CD14-positive monocyte (primary cell): Measurements from ENCODE around the gene VPS16. TPM values are rescaled to one million over a fixed set of nuclear protein-coding genes. Genes with fewer than 3 reads are reported as not detected.

Experiments used
- DNase-seq, 3 donors: peaks; one replicate each; pipeline ENCODE4 v3.0.0-alpha.2; 2011 to 2022
- H2AFZ ChIP-seq: 2 replicates; pipeline ENCODE4 v1.6.0; 2012; ENCODE audit warnings: mild to moderate bottlenecking, low read depth, low read length, inconsistent platforms; ENCODE audit not compliant: insufficient read depth, poor library complexity, severe bottlenecking
- H3K27ac ChIP-seq, 2 donors: 1 replicate in 1 of 2; 2 replicates in 1 of 2; pipeline ENCODE4 v1.5.1; 2012 to 2013; ENCODE audit warnings: low read length in 2 of 2, control low read depth in 1 of 2, inconsistent platforms in 1 of 2, low read depth in 1 of 2, mild to moderate bottlenecking in 1 of 2
- H3K27me3 ChIP-seq, 2 donors: one replicate each; pipeline versions ENCODE4 v1.6.0 to v1.6.1; 2011 to 2013; ENCODE audit warnings: low read length in 2 of 2; ENCODE audit not compliant: control insufficient read depth in 2 of 2, insufficient read depth in 2 of 2
- H3K36me3 ChIP-seq, 2 donors: replicated peaks in 1 of 2; 1 replicate in 1 of 2; 2 replicates in 1 of 2; pipeline versions ENCODE4 v1.5.1 to v1.6.1; 2012 to 2013; ENCODE audit warnings: low read length in 2 of 2, control low read depth in 1 of 2, inconsistent platforms in 1 of 2, mild to moderate bottlenecking in 1 of 2; ENCODE audit not compliant: insufficient read depth in 2 of 2, control insufficient read depth in 1 of 2
- H3K4me1 ChIP-seq, 2 donors: 1 replicate in 1 of 2; 2 replicates in 1 of 2; pipeline versions ENCODE4 v1.5.1 to v1.6.1; 2012 to 2013; ENCODE audit warnings: low read length in 2 of 2, control low read depth in 1 of 2, inconsistent platforms in 1 of 2, mild to moderate bottlenecking in 1 of 2, moderate library complexity in 1 of 2; ENCODE audit not compliant: insufficient read depth in 2 of 2, control insufficient read depth in 1 of 2
- H3K4me2 ChIP-seq: replicated peaks from 2 replicates; pipeline ENCODE3; 2012; ENCODE audit warnings: low read length, moderate library complexity, mild to moderate bottlenecking; ENCODE audit not compliant: poor library complexity, severe bottlenecking; ENCODE audit errors: extremely low read depth
- H3K4me3 ChIP-seq, 3 experiments: fragments of 200-600 bp in 1 of 3; sonication (generic) in 1 of 3; replicated peaks in 1 of 3; 1 replicate in 2 of 3; 2 replicates in 1 of 3; pipeline ENCODE4 v1.5.1; 2011 to 2013; ENCODE audit warnings: low read length in 3 of 3, mild to moderate bottlenecking in 3 of 3, control low read depth in 2 of 3, low read depth in 2 of 3, inconsistent platforms in 1 of 3, moderate library complexity in 1 of 3
- H3K79me2 ChIP-seq: 2 replicates; pipeline ENCODE4 v1.6.0; 2012; ENCODE audit warnings: mild to moderate bottlenecking, control low read depth, inconsistent platforms, low read length, moderate library complexity; ENCODE audit not compliant: insufficient read depth
- H3K9ac ChIP-seq: 2 replicates; pipeline ENCODE4 v1.6.0; 2017; ENCODE audit warnings: low read length, mild to moderate bottlenecking; ENCODE audit not compliant: insufficient read depth, poor library complexity, severe bottlenecking
- H3K9me3 ChIP-seq, 2 donors: replicated peaks in 1 of 2; 1 replicate in 1 of 2; 2 replicates in 1 of 2; pipeline versions ENCODE4 v1.5.1 to v1.6.1; 2012 to 2013; ENCODE audit warnings: low read length in 2 of 2, control low read depth in 1 of 2; ENCODE audit not compliant: control insufficient read depth in 1 of 2, insufficient read depth in 1 of 2
- H4K20me1 ChIP-seq: 2 replicates; pipeline ENCODE4 v1.6.0; 2012; ENCODE audit warnings: mild to moderate bottlenecking, low read length, control low read depth, moderate library complexity; ENCODE audit not compliant: insufficient read depth
- H3K27ac Mint-ChIP-seq, 7 donors: one replicate each; pipeline ENCODE4 v1.8.0; 2020; ENCODE audit warnings: mild to moderate bottlenecking in 7 of 7, mixed read lengths in 7 of 7, moderate library complexity in 6 of 7, inconsistent platforms in 2 of 7
- H3K27me3 Mint-ChIP-seq, 3 donors: one replicate each; pipeline ENCODE4 v1.8.0; 2021 to 2022; ENCODE audit warnings: low read depth in 3 of 3, mild to moderate bottlenecking in 3 of 3, mixed read lengths in 3 of 3, moderate library complexity in 3 of 3, inconsistent platforms in 1 of 3
- H3K36me3 Mint-ChIP-seq, 2 donors: one replicate each; pipeline ENCODE4 v1.8.0; 2020; ENCODE audit warnings: mixed read lengths in 2 of 2, inconsistent platforms in 1 of 2, mild to moderate bottlenecking in 1 of 2
- H3K4me1 Mint-ChIP-seq: one replicate; pipeline ENCODE4 v1.8.0; 2020; ENCODE audit warnings: mild to moderate bottlenecking, mixed read lengths
- H3K4me3 Mint-ChIP-seq, 2 donors: one replicate each; pipeline ENCODE4 v1.8.0; 2020; ENCODE audit warnings: mild to moderate bottlenecking in 2 of 2, mixed read lengths in 2 of 2, moderate library complexity in 1 of 2
- H3K9me3 Mint-ChIP-seq, 7 donors: one replicate each; pipeline ENCODE4 v1.8.0; 2020 to 2022; ENCODE audit warnings: mixed read lengths in 7 of 7, mild to moderate bottlenecking in 6 of 7, moderate library complexity in 6 of 7, inconsistent platforms in 2 of 7
- CTCF ChIP-seq: fragments of 200-600 bp; IDR thresholded peaks from one replicate; pipeline ENCODE4 v1.8.0; 2022; ENCODE audit warnings: antibody characterized with exemption, mild to moderate bottlenecking
- WGBS: methylation state at CpG from one replicate; pipeline ENCODE4 v1.1.5; 2013; ENCODE audit warnings: missing lambda C conversion rate; ENCODE audit not compliant: insufficient coverage; 5-methylcytosine and 5-hydroxymethylcytosine counted together
- intact Hi-C, 2 donors: fragments of 100-400 bp; cut with micrococcal nuclease; formaldehyde crosslinking; loops; one replicate each; pipeline versions ENCODE4 v1.15.0 to v1.15.1; 2023
- polyA plus RNA-seq, 3 donors: library from polyadenylated mRNA; depleted of rRNA in 1 of 3; unstranded in 2 of 3; stranded (reverse) in 1 of 3; fragments of 300-500 nt in 2 of 3; fragments of >200 nt in 1 of 3; fragmentation: Illumina TruSeq in 2 of 3; gene quantifications; 1 replicate in 2 of 3; 2 replicates in 1 of 3; pipeline ENCODE4 v1.2.3, GENCODE V29; 2012 to 2021

Gene VPS16
- polyA plus RNA-seq, 3 donors: 33.3 to 87.0 (median 34.5) TPM

- H3K4me3 Mint-ChIP-seq: no peak overlapping the region
- H3K27ac ChIP-seq: no peak overlapping the region
- WGBS: over 99% methylated on average over 12 of the region's 12 CpGs
Observed at GRCh38 chr20:2864626-2865025, 24.1 kb downstream of the VPS16 start.

GRCh38 chr20:2865101-2865500 lies 24.6 kb downstream of the VPS16 start:
- Histone ChIP-seq H3K79me2 (no peaks in the 10 kb centered on the region), H3K4me2 (no peak overlapping the region), H2AFZ (no peak overlapping the region), H4K20me1 (no peaks in the 10 kb centered on the region), H3K9ac (no peak overlapping the region), H3K4me1 (peaks cover 10 to 13% of the 10 kb centered on the region in 2 donors), H3K9me3 (no peaks in the 10 kb centered on the region), H3K27me3 (no peaks in the 10 kb centered on the region), H3K4me3 (no peak overlapping the region), H3K27ac (no peak overlapping the region), H3K36me3 (peaks cover 61 to 71% of the 10 kb centered on the region in 2 donors)
- 98% methylated on average over 10 of the region's 10 CpGs for WGBS
- Mint-ChIP-seq H3K27ac (peak overlapping the region in 1 of 7 donors; percentile 14), H3K9me3 (no peaks in the 10 kb centered on the region), H3K4me3 (peak overlapping the region in 1 of 2 donors; percentile 24), H3K36me3 (peaks cover 59 to 75% of the 10 kb centered on the region in 2 donors), H3K27me3 (peaks cover 0 to 3% (median 2%) of the 10 kb centered on the region in 3 donors), H3K4me1 (peaks cover 17% of the 10 kb centered on the region)
- no peak for TF ChIP-seq CTCF
- DNase-seq: no peak
- intact Hi-C loops: no loop called here

More at GRCh38 chr20:2864626-2865025, 24.1 kb downstream of the VPS16 start:
- no peak overlapping the region for H3K27ac Mint-ChIP-seq
- H2AFZ ChIP-seq: no peak overlapping the region
- H3K36me3 Mint-ChIP-seq: peaks cover 62 to 77% of the 10 kb centered on the region in 2 donors
- peaks cover 64 to 75% of the 10 kb centered on the region in 2 donors for H3K36me3 ChIP-seq
- no peaks in the 10 kb centered on the region for H3K9me3 ChIP-seq
- H3K4me3 ChIP-seq: no peak overlapping the region
- TF ChIP-seq CTCF: no peak
- peaks cover 0 to 3% (median 2%) of the 10 kb centered on the region in 3 donors for H3K27me3 Mint-ChIP-seq
- peaks cover 10% of the 10 kb centered on the region in 2 donors for H3K4me1 ChIP-seq
- no peaks in the 10 kb centered on the region for H4K20me1 ChIP-seq
- H3K79me2 ChIP-seq: no peaks in the 10 kb centered on the region
- DNase-seq: no peak
- H3K4me2 ChIP-seq: no peak overlapping the region
- H3K27me3 ChIP-seq: no peaks in the 10 kb centered on the region
- H3K4me1 Mint-ChIP-seq: peaks cover 15% of the 10 kb centered on the region
- H3K9ac ChIP-seq: no peak overlapping the region
- intact Hi-C loops: no loop called here
- no peaks in the 10 kb centered on the region for H3K9me3 Mint-ChIP-seq
